ENCODE results near the gene HOXB8.

The HOXB8 gene

DNA sequence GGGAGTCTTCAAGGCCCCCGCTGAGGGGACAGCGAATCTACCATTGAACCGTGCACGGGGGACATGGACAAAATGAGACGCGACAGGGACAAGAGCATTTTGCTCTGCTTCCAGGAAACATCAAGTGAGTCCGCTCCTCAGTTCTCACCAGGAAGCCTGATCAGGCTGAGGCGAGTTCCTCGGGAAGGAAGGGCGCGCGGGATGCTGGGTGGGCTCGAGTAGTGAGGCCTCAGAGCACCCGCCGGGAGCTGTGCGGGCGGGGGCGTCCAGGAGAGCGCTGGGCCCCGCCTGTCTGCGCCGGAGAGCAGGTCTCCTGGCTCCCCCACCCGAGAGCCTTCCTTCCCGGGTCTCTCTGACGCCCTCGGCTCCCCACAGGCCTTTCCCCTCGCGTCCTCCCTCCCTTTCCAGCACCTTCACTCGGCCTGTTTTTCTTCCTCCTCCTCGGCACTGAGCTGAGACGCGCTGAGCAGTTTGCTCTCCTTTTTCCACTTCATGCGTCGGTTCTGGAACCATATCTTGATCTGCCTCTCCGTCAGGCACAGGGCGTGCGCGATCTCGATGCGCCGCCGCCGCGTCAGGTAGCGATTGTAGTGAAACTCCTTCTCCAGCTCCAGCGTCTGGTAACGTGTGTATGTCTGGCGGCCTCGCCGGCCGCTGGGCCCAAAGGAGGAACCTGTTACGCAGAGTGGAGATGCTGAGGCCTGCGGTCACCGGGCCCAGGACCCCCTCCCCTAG is 18.9 kb downstream of the HOXB8 start:
- no peak for DNase-seq (ENCODE audit: low read depth)

DNA sequence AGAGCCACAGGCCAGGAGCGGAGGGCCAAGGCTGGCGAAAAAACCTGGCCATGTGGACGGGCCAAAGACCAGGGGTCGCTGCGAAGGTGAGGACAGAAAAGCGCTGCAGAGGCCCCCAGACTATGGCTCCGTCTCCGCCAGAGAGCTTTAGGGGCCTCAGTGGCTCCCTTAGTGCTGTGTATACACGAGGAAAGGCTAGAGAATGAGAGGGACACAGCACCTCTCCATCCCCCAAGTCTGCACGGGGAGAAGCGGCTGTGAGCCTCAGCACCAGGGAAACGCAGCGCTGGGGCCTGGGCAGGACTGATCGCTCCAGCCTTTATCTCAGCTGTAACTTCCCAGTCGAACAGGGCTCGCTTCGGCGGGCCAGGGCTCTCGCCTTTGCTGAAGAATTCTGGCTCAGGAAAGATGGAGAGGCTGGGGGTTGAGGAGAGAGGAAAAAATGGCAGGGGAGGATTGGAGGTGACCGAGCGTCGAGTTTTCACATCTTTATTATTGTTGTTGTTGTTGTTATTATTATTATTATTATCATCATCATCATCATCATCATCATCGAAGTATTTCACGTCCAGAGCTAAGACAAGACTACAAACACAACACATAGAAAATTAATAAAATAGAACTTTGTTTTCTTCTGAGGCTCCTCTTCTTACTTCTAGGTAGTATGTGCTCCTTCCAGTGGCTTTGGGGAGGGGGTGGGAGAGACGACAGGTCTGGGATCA is 19.7 kb downstream of the HOXB8 start:
- no peak for DNase-seq (ENCODE audit: low read depth)

DNA sequence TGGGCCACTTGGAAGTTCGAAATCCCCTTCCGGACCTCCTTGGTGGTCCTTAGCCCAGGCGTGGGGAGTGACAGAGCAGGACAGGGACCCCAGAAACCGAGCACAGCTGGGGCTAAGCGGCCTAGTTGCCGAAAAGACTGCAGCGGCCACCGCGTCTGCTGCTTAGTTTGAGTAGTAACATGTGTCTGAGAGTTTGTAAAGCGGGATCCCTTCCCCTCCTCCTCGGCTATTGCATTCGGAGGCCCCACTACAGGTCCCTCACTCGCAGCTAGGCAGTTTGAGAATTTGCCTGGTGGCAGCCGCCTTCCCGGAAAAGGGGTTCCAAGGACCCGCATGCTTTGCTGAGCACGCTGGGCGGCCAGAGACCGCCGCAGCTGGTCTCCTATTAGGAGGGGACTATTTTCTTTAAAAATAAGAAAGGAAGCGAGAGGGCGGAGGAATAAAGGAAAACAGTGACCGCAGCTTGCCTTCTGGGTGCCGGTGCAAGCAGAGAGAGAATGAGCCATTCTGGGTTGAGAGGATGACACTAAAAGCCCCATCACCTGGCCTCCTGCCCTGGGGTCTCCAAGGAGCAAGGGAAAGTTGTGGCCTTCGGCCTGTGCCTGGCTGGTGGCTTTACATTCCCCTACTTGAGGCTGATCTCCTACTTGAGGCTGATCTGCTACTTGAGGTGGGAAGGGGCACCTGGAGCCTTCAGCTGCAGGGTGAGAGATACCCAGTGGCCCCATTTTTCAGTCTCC is 20.4 kb downstream of the HOXB8 start:
- DNase-seq (ENCODE audit: low read depth) = no peak

DNA sequence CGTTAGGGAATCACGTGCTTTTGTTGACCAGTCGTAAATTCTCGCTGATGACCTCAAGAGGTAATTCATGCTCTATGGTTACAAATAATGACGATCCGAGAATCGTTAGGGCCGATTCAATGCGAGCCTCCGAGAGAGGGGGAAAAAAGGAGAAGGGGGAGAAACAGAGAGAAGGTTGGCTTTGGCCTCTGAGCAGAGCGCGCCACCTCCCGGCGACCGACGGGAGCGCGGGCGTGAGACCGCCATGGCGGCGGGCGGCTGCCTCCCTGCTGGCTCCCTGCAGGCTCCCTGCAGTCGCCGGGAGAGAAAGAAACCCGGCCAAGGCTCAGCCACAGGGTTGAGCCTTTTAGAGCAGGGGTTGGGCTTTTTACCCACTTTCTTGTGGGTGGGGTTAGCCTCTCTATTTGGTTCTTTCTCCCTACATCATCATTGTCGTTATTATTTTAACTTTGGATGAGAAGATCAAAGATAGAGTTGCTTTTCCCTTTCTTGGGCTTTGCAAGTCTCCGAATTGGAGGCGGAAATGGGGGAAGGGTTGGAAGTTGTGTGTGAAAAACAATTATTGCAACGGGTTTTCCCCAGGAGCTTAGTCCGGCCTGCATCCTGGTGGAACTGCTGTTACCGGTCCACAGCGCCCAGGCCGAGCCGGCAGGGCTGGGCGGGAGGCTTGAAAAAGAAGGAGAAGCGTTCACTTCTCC is 21.1 kb downstream of the HOXB8 start:
- no peak for DNase-seq (ENCODE audit: low read depth)

DNA sequence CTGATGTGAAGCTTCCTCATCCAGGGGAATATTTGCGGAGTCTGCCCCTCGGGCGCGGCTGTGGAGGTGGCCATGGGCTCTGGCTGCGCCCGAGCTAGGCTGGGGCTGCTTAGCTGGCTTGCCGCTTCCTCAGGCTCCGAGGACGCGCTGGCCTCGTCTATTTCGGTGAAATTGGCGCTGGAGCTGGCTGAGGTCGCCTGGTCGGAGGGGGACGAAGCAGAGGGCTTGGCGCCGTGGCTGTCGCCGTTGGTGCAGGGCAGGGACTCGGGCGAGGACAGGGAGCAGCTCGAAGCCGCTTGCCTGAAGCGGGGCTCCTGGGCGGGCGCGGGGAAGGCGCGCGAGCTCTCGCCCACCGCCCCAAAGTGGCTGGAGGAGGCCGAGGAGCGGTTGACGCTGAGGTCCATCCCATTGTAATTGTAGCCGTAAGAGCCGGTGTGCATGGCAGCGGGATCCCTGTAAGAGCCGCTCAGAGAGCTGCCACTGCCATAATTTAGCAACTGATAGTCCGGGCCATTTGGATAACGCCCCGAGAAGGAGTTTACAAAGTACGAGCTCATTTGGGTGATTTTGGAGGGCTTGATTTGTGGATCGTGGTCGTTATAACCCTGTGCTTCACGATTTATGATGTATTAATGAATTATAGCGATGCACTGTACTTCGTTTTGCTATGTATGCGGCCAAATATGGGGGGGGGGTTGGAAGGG is 21.8 kb downstream of the HOXB8 start, which contains the start of gene HOXB5:
Gene HOXB5 (minus strand): TSS at position 654 of the 704 bp plus-strand sequence. CDS start 97 bp downstream, at position 557.
- DNase-seq (ENCODE audit: low read depth) = no peak

DNA sequence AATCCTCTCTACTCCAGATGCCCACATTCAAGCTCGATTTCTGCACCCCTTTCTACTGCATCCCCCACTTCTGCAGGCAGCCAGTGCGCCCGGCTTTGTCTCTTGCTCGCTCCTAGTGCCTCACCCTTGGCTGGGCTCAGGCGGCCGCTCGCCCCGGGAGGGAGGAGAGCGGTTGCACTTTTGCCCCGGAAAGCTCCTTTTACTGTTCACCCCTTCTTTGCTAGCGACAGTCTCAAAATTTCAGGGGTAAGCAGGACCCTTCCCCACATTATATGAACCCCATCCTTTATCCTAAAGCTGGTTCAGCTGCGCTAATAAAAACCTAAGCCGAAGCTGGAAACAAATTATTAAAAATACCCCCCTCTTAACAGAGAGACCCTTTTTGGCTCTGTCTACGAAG is 22.5 kb downstream of the HOXB8 start:
- DNase-seq (ENCODE audit: low read depth) = no peak

DNA sequence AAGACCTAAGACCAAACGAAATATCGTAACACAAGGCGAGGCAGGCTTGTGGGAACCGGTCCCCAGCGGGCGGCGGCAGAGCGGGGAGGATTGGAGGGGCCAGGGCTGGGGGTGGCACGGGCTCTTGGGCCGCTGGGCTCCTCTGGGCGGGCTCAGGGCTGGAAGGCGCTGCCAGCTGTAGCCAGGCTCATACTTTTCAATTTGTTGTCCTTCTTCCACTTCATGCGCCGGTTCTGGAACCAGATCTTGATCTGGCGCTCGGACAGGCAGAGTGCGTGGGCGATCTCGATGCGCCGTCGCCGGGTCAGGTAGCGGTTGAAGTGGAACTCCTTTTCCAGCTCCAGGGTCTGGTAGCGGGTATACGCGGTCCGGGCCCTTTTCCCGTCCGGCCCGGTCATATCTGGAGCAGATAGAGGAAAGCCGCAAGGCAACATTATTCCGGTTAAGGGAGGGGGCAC is 23.0 kb downstream of the HOXB8 start:
- no peak for DNase-seq (ENCODE audit: low read depth)

DNA sequence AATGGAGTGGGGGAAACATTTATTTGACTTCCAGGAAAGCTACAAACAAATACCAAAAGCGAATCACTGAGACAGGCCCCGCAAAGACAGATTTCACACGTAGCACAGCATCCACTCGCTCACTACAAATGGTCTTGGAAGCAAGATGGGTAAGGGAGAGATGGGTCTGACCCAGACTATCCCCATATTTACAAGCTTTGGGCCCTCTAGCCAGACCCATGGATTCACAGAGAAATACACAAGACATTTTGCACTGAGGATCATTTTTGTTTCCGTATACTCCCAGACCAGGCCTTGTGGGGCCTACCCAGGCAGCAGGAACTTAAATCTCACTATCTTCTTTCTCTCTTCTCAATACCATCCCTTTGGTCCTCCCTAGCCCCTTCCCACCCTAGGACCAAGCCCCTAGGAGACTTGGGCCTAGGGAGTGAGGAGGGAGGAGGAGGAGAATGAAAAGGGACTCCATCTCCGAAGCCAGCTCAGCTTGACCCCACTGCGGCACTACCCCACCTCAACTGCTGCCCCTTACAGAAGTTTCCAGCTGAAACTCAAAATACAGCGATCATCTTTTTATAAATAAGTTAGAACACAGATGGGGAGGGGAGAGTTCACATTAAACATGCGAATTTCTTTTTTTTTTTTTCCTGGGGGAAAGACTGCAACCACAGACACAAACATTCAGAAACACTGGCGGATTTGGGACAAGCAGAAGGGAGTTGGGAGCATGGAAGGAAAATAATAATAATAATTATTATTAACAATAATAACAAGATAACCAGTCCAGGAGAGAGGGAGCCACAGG is 23.6 kb downstream of the HOXB8 start:
- DNase-seq (ENCODE audit: low read depth) = no peak

DNA sequence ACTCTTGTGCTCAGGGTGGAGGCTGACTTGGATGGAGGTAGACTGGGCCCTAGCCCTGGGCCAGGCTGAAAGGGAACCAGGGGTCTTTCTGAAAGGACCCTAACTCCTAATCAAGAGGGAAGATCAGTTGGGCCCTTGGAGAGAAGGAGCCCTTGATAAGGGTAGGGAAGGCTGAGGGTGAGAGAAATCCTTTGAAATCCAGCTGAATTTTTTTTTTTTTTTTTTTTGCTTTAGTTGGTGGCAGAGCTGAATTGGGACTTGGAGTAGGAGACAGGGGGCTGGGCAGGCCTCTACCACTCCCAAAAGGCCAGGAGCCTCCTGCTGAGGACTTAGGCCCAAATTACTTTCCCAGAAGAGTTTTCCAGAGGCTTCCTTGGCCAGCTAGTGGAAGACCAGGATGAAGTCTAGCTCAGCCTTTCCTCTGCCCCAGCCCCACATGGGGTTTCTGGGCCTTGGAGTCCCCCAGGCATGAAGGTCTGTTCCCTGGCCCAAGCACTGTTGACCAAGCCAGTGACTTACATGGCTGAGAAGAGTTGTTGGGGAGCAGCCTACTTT is 24.4 kb downstream of the HOXB8 start:
- no peak for DNase-seq (ENCODE audit: low read depth)

DNA sequence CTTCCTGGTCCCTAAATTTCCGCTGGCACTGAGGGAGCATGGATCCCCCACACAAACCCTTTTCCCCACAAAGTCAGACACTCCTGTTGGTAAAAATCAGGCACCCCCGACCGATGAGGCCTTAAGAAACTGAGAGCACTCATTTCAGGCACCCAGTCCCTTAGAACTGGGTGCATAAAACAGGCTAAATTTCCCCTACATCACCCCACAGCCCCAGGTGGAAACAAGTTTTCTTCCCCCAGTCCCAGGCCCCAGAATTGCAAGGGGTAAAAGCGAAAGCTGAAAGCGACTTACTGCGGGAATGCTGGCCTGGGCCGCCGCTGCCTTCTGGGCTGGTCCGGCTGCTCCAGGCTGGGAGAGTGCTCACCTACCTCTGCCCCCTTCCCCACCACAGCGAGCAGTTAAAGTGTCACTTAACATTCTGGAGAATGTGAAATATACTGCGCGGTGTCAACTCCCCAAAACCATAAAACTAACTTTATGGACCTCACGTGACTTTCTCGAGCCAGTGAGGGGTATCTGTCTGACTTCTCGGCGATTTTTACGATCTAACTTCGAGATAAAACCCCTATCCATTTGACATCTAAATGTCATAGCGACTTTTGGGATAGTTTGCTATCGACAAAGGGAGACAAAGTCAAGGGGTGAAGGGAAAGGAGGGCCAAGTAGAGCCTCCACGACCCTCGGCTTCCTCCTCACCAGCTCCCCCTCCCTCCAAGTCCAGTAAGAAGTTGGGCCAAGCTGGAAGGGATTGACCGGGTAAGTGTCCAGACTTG is 25.1 kb downstream of the HOXB8 start, which contains the start of gene HOXB3:
Gene HOXB3 (minus strand): TSS at position 411 of the 776 bp plus-strand sequence. CDS start 37,767 bp downstream, outside the sequence.
- DNase-seq (ENCODE audit: low read depth) = no peak

DNA sequence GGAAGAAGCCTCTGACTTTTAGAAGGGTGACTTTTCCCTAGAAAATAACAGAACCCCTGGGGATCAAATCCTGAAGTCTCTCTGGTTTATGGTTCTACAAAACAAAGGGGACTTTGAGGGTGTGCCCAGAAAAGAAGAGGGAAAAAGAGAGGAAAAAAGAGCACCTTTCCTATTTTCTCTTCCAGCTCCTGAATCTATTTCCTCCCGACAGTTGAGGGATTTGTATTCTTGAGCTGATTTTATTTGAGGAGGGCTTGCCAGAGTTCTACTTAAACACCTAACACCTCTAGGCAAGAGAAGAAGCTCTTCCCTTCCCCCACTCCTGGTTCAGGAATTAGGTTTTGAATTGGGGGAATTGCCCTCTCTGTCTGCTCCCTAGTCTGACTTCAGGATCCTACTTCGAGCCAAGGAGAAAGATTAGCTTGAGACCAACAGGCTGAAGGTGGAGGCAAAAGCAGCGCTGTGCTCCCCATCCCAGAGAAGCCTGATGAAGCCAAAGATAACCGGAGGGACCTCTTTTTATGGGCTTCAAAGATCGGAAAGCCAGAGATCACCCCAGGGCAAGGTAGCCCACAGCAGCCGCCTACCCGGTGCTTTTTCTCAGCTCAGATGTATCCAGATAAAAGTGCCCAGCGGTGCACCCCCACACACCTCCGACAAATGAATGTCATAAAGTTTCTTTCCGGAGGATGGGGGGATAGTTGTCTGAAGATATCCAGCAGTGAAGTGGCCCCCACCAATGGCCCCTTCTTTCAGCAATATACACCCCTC is 25.8 kb downstream of the HOXB8 start:
- DNase-seq (ENCODE audit: low read depth) = no peak

DNA sequence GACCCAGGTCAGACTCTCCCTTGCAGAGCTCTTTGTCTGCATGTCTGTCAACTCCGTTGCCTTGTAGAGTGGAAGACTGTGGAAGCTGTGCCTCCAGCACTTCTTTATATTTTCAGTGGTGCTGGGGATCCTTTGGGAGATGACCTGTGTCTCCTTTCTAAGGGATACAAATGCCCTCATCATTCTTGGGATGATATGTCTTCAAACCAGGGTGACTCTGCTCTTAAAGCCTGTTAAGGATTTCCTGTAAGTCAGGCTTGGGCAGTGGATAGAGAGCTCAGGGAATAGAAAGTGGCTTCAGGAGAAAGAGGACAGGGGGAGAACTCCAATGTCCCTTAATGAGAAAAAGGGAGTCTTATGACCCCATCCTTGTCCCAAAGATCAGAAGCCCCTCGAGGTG is 26.6 kb downstream of the HOXB8 start:
- DNase-seq (ENCODE audit: low read depth) = no peak

DNA sequence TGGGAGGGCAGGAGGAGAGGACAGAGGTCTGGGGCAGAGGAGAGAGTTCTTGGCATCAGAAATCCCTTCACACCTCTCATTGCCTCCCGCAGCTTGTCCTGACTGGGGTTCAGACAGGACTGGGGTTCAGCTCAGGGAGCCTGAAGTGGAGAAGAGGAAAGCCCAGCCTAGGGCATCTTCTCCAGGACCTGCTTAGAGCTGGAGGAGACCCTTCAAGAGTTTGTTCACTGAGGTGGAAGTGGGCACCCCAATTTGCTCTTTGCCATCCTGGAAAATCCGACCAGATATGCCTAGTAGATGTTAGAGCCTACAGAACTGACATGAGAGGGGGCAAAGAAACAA is 27.0 kb downstream of the HOXB8 start:
- no peak for DNase-seq (ENCODE audit: low read depth)

DNA sequence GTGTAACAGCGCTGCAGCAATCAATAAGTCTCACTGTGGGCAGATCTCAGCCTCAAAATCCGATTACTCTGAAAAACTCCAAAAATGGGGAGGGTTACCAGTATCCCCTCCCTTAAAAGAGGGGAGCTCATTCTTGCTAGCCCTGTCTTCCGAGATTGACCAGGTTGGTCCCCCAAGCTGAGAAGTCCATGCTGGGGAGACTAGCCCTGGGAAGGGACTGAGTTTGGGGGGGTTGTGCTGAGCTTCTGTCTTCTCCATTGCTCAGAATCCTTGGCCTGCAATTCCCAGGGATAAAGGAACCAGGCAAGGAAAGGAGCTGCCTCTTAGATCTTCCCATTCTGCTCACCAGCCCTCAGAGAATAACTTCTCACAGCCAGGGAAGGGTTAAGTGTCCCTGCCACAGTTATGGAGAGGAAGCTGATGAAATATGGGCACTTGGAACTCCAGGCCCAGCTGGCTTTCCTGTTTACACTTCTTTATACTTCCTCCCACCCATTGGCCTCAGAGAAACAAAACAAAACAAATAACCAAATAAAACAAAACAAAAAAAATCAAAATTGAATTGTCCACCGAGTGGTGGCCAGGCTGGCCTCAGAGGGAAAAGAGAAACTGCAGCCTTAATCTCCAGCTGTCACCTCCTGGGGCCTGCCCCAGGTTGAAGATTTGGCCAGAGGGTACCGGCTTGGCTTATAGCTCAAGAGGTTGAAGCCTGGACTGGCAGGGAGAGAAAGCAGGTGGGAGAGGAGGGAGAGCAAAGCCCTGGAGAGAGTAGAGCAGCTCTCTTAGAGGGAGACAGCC is 27.6 kb downstream of the HOXB8 start:
- no peak for DNase-seq (ENCODE audit: low read depth)

DNA sequence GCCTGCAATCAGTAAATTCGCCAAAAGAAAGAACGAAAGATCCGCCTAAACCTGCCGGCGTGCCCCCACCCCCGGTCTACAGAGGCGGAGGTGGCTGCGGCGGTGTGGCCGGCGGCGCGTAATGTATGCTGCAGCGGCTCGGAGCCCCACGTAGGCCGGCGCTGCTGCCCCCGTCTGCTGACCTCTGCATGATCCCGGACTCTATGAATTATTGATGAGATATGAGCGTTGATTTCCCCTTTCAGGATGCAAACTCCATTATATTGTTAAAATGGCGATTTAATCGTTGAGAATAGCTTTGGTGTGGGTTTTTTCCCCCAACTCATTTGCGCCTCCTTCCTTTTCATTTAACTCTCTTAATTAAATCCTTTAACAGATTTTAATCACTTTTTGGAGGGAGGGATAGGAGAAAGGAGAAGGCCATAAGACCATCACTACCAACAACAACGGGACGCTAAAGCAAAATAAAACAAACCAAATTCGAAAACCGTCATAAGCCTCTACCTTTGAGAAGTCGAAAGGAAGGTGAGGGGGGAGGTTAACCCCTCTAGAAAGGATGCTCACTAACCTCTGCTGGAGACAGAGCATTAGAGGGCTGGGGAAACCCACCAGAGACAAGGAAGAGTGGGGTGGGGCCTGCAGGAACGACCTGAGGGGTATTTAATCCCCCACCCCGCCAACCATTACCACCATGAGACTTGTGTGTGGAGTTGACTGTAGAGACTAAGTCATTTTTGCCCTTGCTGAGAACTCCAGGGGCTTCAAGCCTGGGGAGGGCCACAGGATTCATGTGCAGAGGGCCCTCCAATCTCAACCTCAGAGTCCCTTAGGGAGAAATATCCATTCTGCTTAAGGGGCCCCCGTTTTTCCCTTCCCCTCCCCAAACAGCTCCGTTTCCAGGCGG is 28.5 kb downstream of the HOXB8 start:
- no peak for DNase-seq (ENCODE audit: low read depth)

DNA sequence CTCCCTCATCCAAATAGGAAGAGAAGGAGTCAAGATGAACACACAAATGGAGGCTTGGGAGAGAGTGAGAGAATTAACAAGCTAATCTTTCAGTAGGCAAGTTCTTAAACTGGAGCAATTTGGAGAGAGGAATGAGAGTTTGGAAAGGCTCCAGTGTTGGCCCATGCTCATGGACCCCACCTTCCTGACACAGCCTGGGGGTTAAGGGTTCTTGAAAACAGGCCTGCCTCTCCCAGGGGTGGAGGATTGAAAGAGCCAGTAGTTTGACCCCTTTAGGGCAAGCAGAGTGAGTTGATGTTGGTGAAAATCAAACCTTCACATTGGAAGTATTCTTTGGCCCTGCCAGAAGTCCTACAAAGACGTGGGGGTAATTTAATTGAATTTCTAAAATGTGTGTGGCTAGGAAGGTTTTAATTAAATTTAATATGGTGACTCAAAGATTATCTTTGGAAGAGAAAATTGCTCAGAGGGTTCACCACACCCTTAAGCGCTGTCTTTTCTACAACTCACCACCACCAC is 30.8 kb downstream of the HOXB8 start:
- no peak for DNase-seq (ENCODE audit: low read depth)

All from CMK (cell line).